CD14-positive monocyte (primary cell): ENCODE measurements around the gene GUCY2F. TPM values are rescaled to one million over a fixed set of nuclear protein-coding genes. Genes with fewer than 3 reads are reported as not detected.

Experiments
- DNase-seq, 3 donors: peaks; one replicate each; pipeline ENCODE4 v3.0.0-alpha.2; 2011 to 2022
- H2AFZ ChIP-seq: 2 replicates; pipeline ENCODE4 v1.6.0; 2012; ENCODE audit warnings: mild to moderate bottlenecking, low read depth, low read length, inconsistent platforms; ENCODE audit not compliant: insufficient read depth, poor library complexity, severe bottlenecking
- H3K27ac ChIP-seq, 2 donors: 1 replicate in 1 of 2; 2 replicates in 1 of 2; pipeline ENCODE4 v1.5.1; 2012 to 2013; ENCODE audit warnings: low read length in 2 of 2, control low read depth in 1 of 2, inconsistent platforms in 1 of 2, low read depth in 1 of 2, mild to moderate bottlenecking in 1 of 2
- H3K27me3 ChIP-seq, 2 donors: one replicate each; pipeline versions ENCODE4 v1.6.0 to v1.6.1; 2011 to 2013; ENCODE audit warnings: low read length in 2 of 2; ENCODE audit not compliant: control insufficient read depth in 2 of 2, insufficient read depth in 2 of 2
- H3K36me3 ChIP-seq, 2 donors: replicated peaks in 1 of 2; 1 replicate in 1 of 2; 2 replicates in 1 of 2; pipeline versions ENCODE4 v1.5.1 to v1.6.1; 2012 to 2013; ENCODE audit warnings: low read length in 2 of 2, control low read depth in 1 of 2, inconsistent platforms in 1 of 2, mild to moderate bottlenecking in 1 of 2; ENCODE audit not compliant: insufficient read depth in 2 of 2, control insufficient read depth in 1 of 2
- H3K4me1 ChIP-seq, 2 donors: 1 replicate in 1 of 2; 2 replicates in 1 of 2; pipeline versions ENCODE4 v1.5.1 to v1.6.1; 2012 to 2013; ENCODE audit warnings: low read length in 2 of 2, control low read depth in 1 of 2, inconsistent platforms in 1 of 2, mild to moderate bottlenecking in 1 of 2, moderate library complexity in 1 of 2; ENCODE audit not compliant: insufficient read depth in 2 of 2, control insufficient read depth in 1 of 2
- H3K4me2 ChIP-seq: replicated peaks from 2 replicates; pipeline ENCODE3; 2012; ENCODE audit warnings: low read length, moderate library complexity, mild to moderate bottlenecking; ENCODE audit not compliant: poor library complexity, severe bottlenecking; ENCODE audit errors: extremely low read depth
- H3K4me3 ChIP-seq, 3 experiments: fragments of 200-600 bp in 1 of 3; sonication (generic) in 1 of 3; replicated peaks in 1 of 3; 1 replicate in 2 of 3; 2 replicates in 1 of 3; pipeline ENCODE4 v1.5.1; 2011 to 2013; ENCODE audit warnings: low read length in 3 of 3, mild to moderate bottlenecking in 3 of 3, control low read depth in 2 of 3, low read depth in 2 of 3, inconsistent platforms in 1 of 3, moderate library complexity in 1 of 3
- H3K79me2 ChIP-seq: 2 replicates; pipeline ENCODE4 v1.6.0; 2012; ENCODE audit warnings: mild to moderate bottlenecking, control low read depth, inconsistent platforms, low read length, moderate library complexity; ENCODE audit not compliant: insufficient read depth
- H3K9ac ChIP-seq: 2 replicates; pipeline ENCODE4 v1.6.0; 2017; ENCODE audit warnings: low read length, mild to moderate bottlenecking; ENCODE audit not compliant: insufficient read depth, poor library complexity, severe bottlenecking
- H3K9me3 ChIP-seq, 2 donors: replicated peaks in 1 of 2; 1 replicate in 1 of 2; 2 replicates in 1 of 2; pipeline versions ENCODE4 v1.5.1 to v1.6.1; 2012 to 2013; ENCODE audit warnings: low read length in 2 of 2, control low read depth in 1 of 2; ENCODE audit not compliant: control insufficient read depth in 1 of 2, insufficient read depth in 1 of 2
- H4K20me1 ChIP-seq: 2 replicates; pipeline ENCODE4 v1.6.0; 2012; ENCODE audit warnings: mild to moderate bottlenecking, low read length, control low read depth, moderate library complexity; ENCODE audit not compliant: insufficient read depth
- H3K27ac Mint-ChIP-seq, 7 donors: one replicate each; pipeline ENCODE4 v1.8.0; 2020; ENCODE audit warnings: mild to moderate bottlenecking in 7 of 7, mixed read lengths in 7 of 7, moderate library complexity in 6 of 7, inconsistent platforms in 2 of 7
- H3K27me3 Mint-ChIP-seq, 3 donors: one replicate each; pipeline ENCODE4 v1.8.0; 2021 to 2022; ENCODE audit warnings: low read depth in 3 of 3, mild to moderate bottlenecking in 3 of 3, mixed read lengths in 3 of 3, moderate library complexity in 3 of 3, inconsistent platforms in 1 of 3
- H3K36me3 Mint-ChIP-seq, 2 donors: one replicate each; pipeline ENCODE4 v1.8.0; 2020; ENCODE audit warnings: mixed read lengths in 2 of 2, inconsistent platforms in 1 of 2, mild to moderate bottlenecking in 1 of 2
- H3K4me1 Mint-ChIP-seq: one replicate; pipeline ENCODE4 v1.8.0; 2020; ENCODE audit warnings: mild to moderate bottlenecking, mixed read lengths
- H3K4me3 Mint-ChIP-seq, 2 donors: one replicate each; pipeline ENCODE4 v1.8.0; 2020; ENCODE audit warnings: mild to moderate bottlenecking in 2 of 2, mixed read lengths in 2 of 2, moderate library complexity in 1 of 2
- H3K9me3 Mint-ChIP-seq, 7 donors: one replicate each; pipeline ENCODE4 v1.8.0; 2020 to 2022; ENCODE audit warnings: mixed read lengths in 7 of 7, mild to moderate bottlenecking in 6 of 7, moderate library complexity in 6 of 7, inconsistent platforms in 2 of 7
- CTCF ChIP-seq: fragments of 200-600 bp; IDR thresholded peaks from one replicate; pipeline ENCODE4 v1.8.0; 2022; ENCODE audit warnings: antibody characterized with exemption, mild to moderate bottlenecking
- WGBS: methylation state at CpG from one replicate; pipeline ENCODE4 v1.1.5; 2013; ENCODE audit warnings: missing lambda C conversion rate; ENCODE audit not compliant: insufficient coverage; 5-methylcytosine and 5-hydroxymethylcytosine counted together
- intact Hi-C, 2 donors: fragments of 100-400 bp; cut with micrococcal nuclease; formaldehyde crosslinking; loops; one replicate each; pipeline versions ENCODE4 v1.15.0 to v1.15.1; 2023
- polyA plus RNA-seq, 3 donors: library from polyadenylated mRNA; depleted of rRNA in 1 of 3; unstranded in 2 of 3; stranded (reverse) in 1 of 3; fragments of 300-500 nt in 2 of 3; fragments of >200 nt in 1 of 3; fragmentation: Illumina TruSeq in 2 of 3; gene quantifications; 1 replicate in 2 of 3; 2 replicates in 1 of 3; pipeline ENCODE4 v1.2.3, GENCODE V29; 2012 to 2021

The GUCY2F gene
- polyA plus RNA-seq, 3 donors, result not detected

- Histone ChIP-seq H3K4me1 (no peaks in the 10 kb centered on the region), H2AFZ (no peak overlapping the region), H3K27ac (no peak overlapping the region), H3K9me3 (no peaks in the 10 kb centered on the region), H3K27me3 (peaks cover 0 to 5% of the 10 kb centered on the region in 2 donors), H3K79me2 (no peaks in the 10 kb centered on the region), H4K20me1 (no peaks in the 10 kb centered on the region), H3K9ac (no peak overlapping the region), H3K4me3 (no peak overlapping the region), H3K4me2 (no peak overlapping the region), H3K36me3 (no peaks in the 10 kb centered on the region)
- intact Hi-C loops, result no loop called here
- Mint-ChIP-seq H3K36me3 (no peaks in the 10 kb centered on the region), H3K27ac (no peak overlapping the region), H3K9me3 (peaks cover 0 to 2% (median 0%) of the 10 kb centered on the region in 7 donors), H3K4me3 (no peak overlapping the region), H3K27me3 (peaks cover 3 to 9% (median 7%) of the 10 kb centered on the region in 3 donors), H3K4me1 (no peaks in the 10 kb centered on the region)
- 100% methylated on average over 1 of the region's 2 CpGs for WGBS
- DNase-seq, result no peak
- TF ChIP-seq CTCF, result no peak
Observed at GRCh38 chrX:109398833-109399232, 83.1 kb downstream of the GUCY2F start.

GRCh38 chrX:109398061-109398460 is 83.8 kb downstream of the GUCY2F start:
- DNase-seq, result no peak
- no peak for TF ChIP-seq CTCF
- Histone ChIP-seq H3K27ac (no peak overlapping the region), H3K79me2 (no peaks in the 10 kb centered on the region), H3K9ac (no peak overlapping the region), H3K4me2 (no peak overlapping the region), H3K4me3 (no peak overlapping the region), H4K20me1 (no peaks in the 10 kb centered on the region), H3K27me3 (peaks cover 0 to 8% of the 10 kb centered on the region in 2 donors), H3K9me3 (no peaks in the 10 kb centered on the region), H3K4me1 (no peaks in the 10 kb centered on the region), H2AFZ (no peak overlapping the region), H3K36me3 (no peaks in the 10 kb centered on the region)
- Mint-ChIP-seq H3K36me3 (no peaks in the 10 kb centered on the region), H3K4me3 (no peak overlapping the region), H3K27ac (no peak overlapping the region), H3K4me1 (no peaks in the 10 kb centered on the region), H3K9me3 (peaks cover 0 to 2% (median 0%) of the 10 kb centered on the region in 7 donors), H3K27me3 (peaks cover 3 to 9% (median 7%) of the 10 kb centered on the region in 3 donors)
- WGBS, result no CpG with 5 or more reads among the region's 1 CpG
- intact Hi-C loops, result no loop called here
